Measurements from ENCODE around the gene PSAPL1.
"Not testable (repeated sequence)": the region's sequence is repeated elsewhere in the genome, so short reads cannot be mapped to it uniquely, and the experiment has no call there.

PSAPL1 gene

DNA sequence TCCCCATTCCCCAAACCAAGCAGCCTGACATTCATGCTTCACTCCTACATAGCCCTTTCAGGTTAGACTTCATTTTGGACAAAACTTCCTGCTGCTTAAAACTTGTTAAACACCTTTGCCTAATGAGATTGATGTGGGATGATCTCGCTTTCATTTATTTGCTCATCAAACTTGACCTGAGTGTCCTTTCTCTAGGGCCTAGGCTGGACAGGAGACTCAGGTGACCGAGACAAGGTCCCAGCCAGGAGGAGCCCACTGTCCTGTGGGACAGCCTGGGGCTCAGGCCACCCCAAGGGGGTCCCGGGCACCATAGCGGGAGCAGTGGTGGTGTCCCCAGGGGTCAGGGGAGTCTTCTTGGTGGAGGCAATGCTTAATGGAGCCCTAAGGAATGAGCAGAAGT lies 23.7 kb upstream of the PSAPL1 start:
- DNase-seq: no peak

- no peak for DNase-seq
Measured at GRCh38 chr4:7458066-7458425, 23.3 kb upstream of the PSAPL1 start.

DNA sequence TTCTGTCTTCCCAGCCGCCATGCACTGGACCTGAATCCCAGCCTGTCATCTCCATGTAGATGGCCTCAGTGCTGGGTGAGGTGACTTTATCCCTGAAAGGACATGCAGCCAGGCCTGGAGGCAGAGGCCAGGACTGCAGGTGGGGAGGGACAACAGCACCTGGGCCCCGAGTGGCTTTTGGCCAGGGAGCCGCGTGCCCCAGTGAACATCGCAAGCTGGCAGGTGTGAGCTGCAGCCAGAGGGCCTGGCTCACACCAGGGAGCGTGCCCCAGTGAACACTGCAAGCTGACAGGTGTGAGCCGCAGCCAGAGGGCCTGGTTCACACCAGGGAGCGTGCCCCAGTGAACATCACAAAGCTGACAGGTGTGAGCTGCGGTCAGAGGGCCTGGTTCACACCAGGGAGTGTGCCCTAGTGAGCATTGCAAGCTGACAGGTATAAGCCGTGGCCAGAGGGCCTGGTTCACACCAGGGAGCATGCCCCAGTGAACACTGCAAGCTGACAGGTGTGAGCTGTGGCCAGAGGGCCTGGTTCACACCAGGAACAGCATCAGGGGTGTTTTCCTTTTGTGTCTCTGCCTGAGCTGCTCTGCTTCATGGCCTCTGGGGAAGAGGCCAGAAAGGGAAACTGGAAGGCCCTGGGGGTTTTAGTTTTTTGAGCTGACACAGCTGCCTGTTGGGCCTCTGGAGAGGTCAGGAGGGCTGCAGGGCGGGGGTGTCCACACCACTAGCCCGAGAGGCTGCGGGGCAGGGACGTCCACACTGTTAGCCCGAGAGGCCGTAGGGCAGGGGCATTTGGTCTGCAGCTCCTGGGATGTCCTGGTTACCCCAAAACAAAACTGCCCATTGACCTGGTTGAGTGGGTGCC lies 22.7 kb upstream of the PSAPL1 start:
- DNase-seq: no peak

GRCh38 chr4:7452802-7453201 lies 18.1 kb upstream of the PSAPL1 start:
- DNase-seq: not testable (repeated sequence)

DNA sequence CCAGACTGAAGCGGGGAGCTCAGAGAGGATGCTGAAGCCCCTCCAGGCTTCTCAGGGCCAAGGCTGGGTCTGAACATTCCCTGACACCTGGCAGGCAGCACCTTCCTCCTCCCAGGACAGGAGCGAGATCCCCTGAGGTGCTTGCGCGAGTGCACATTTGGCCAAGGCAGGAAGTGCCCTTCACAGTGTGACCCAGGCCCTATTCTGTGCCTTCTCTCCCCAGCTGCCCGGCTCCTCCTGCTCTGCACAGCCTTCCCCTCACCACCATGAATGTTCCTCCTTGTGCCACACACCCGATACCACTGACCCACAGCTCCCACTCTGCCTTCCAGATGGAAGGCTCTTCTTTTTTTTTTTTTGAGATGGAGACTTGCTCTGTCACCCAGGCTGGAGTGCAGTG lies 17.1 kb upstream of the PSAPL1 start:
- DNase-seq: no peak

DNA sequence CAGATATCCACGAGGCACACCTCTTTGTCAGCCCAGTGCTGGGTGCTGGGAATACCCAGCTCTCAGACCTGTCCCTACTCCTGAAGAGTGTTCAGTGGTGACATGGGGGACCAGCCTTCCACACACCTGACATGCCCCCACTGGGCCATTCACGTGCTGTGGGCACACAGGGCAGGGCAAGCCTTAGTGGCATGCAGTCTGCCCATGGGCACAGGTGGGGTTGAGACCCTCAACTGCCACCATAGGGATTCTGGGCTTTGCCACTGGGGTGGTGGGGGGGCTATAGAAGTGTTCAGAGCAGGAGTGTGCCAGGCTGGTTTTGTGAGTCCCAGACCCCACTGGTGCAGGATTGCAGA lies 16.7 kb upstream of the PSAPL1 start:
- no peak for DNase-seq

- no peak for DNase-seq
Measured at GRCh38 chr4:7450775-7451433, 16.2 kb upstream of the PSAPL1 start.

- DNase-seq: no peak
Measured at GRCh38 chr4:7448036-7448435, 13.3 kb upstream of the PSAPL1 start.

GRCh38 chr4:7447236-7447635 lies 12.5 kb upstream of the PSAPL1 start:
- DNase-seq: no peak

GRCh38 chr4:7444731-7445130 lies 10.0 kb upstream of the PSAPL1 start:
- no peak for DNase-seq

- no peak for DNase-seq
Measured at GRCh38 chr4:7444314-7444713, 9.6 kb upstream of the PSAPL1 start.

GRCh38 chr4:7442574-7443162 lies 7.9 kb upstream of the PSAPL1 start:
- DNase-seq: no peak

DNA sequence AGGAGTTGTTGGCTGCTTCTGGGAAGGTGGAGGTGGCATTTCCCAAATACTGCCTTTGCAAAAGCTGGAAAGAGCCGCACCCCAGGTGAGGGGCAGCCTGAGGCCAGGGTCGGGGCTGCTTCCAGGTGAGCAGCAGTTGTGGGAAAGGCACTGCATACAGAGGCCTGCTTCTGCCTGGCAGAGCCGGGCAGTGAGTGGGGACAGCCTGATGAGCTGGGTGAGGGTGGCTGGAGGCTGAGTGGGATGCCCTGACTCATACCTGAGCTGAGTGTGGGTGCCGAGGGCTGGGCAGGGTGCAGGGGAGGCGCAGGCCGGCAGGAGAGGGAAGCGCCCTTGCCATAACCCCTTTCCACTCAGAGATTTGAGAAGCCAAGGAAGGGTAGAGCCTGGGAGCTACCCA lies 6.5 kb upstream of the PSAPL1 start:
- no peak for DNase-seq

DNA sequence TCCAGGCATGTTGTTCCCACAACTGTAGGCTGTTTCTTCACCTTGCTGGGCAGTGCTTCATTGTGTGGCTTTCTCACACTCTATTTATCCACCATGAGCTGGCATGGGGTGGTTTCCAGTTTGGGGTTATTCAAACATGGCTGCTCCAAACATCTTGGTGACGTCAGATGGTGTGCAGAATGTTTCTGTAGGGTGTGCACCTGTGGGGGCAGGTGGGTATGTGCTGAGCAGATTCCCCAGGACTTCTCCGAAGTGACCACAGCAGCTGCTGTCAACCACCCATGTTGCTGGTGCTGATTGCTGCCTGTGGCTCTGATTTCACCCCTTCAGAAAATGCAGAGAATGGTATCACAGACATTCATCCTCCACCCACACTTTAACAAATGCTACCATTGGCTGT lies 5.0 kb upstream of the PSAPL1 start:
- DNase-seq: no peak

DNA sequence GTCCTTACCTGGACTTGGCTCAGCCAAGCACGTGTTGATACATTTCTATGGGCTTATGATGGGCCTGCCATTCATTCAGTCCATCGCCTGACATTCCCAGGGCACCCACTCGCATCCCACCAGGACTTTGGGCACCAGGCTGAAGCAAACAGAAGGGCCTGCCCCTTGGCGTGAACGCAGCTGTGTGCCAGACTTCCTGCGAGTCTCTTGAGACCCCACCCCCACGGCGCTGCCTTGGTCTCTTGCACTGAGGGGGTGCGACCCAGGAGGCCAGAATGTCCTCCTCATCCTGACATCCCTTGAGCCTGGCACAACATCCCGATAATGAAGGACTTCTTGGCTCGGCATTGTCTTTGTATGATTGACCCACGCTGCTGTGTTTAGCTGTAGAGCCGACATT lies 1.5 kb upstream of the PSAPL1 start:
- DNase-seq: no peak

DNA sequence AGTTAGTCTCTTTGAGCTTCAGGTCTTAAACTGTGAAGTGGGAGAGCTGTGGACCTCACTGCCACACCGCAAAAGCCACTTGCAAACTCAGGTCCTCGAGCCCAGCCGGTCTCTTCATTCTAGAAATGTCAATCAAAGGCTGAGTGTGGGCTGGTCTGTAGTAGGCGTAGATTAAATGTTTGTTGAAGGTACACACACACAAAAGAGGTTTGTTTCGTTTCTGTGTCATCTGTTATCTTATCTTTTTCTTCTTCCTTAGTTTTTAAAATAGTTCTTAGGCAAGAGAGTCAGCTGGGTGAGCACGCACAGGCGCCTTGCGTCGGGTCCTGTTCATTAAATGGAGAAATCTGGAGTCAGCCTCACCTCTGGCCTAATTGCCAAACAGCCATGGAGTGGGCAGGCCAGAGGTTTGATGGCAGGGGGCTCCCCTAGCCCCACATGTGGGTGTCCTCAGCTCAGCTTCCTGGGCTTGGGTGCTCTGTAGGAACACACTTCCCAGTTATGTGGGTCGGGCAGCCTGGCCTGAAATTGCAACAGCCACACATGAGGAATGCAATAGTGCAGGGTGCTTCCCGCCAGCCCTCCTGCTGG lies 836 bp upstream of the PSAPL1 start:
- DNase-seq: no peak

DNA sequence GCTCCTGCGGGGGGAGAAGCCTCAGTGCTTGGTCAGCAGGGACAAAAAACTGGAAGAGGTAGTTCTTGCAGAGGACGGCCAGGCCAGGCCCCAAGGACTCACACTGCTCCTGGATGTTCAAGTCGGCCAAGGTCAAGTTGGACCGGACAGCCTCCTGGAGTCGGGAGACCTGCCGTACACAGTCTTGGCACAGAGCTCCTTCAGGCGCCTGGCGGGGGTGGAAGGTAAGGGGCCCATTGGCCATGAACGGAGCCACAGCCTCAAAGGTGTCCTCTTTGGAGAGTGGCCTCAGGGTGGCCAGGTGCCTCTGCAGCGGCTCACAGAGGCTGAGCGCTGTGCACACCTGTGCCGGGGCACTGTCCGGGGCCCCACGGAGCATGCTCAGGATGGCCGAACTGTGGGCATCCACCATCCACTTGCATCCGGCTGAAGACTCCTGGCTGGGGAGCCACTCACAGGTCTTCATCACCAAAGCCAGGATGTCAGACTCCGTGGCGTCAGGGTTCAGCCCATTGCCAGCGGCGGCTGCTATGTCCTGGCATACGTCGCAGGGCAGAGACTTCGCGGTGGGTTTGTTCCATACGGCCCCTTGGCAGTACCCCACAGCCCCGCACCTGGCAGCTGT lies 477 bp downstream of the PSAPL1 start:
- no peak for DNase-seq

GRCh38 chr4:7433376-7434140 lies 1.2 kb downstream of the PSAPL1 start:
- no peak for DNase-seq

- DNase-seq: no peak
Measured at GRCh38 chr4:7432531-7433375, 2.0 kb downstream of the PSAPL1 start.

- no peak for DNase-seq
Measured at GRCh38 chr4:7431696-7432530, 2.8 kb downstream of the PSAPL1 start.
